GM06990 (cell line): ENCODE data around the gene ACSBG1.
A peak's percentile ranks its signal among the peaks of the same experiment; 100 is the strongest.

ENCODE experiments used
- DNase-seq: peaks from one replicate; pipeline ENCODE4 v3.0.0-alpha.2; 2011; ENCODE audit not compliant: insufficient read length; ENCODE audit errors: extremely low read depth
- H3K27me3 ChIP-seq: replicated peaks from 2 replicates; pipeline ENCODE4 v1.6.0; 2011; ENCODE audit warnings: low read length; ENCODE audit not compliant: control insufficient read depth, insufficient read depth
- H3K36me3 ChIP-seq: 2 replicates; pipeline ENCODE4 v1.5.1; 2011; ENCODE audit warnings: low read length; ENCODE audit not compliant: control insufficient read depth, insufficient read depth
- H3K4me3 ChIP-seq: replicated peaks from 2 replicates; pipeline ENCODE4 v1.5.1; 2011; ENCODE audit warnings: low read depth, mild to moderate bottlenecking, control low read depth, low read length
- CTCF ChIP-seq: IDR thresholded peaks from 2 replicates; pipeline ENCODE4 v1.5.1; 2011; ENCODE audit warnings: low read length, control low read depth, mild to moderate bottlenecking, inconsistent platforms; ENCODE audit not compliant: insufficient read depth, poor library complexity, severe bottlenecking

The ACSBG1 gene

DNA sequence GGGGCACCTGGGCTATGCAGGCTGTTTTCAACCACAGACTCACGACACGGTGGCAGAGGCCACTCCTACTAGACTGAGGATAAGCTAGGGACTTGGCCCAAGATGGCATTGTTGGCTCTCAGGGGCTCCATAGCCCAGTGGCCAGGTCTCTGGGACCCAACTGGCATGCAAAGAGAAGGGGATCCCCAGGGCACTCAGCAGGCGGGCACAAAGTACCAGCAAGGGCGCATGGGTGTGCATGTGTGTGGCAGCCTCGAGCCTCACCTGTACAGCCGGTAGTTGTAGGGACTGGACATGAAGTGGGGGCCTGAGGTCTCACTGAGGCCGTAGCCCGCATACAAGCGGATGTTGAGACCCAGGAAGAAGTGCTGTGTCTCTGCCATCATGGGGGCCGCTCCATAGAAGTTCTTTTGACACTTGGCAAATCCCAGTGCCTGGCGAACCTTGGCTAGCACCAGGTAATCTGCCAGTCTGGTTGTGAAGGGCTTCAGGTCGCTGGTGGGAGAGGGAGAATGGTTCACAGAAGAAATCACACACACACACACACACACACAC, 55.0 kb downstream of the ACSBG1 start:
- Histone ChIP-seq H3K36me3 (peaks cover 2% of the 10 kb centered on the region; the same call in 1 of the 2 replicates), H3K4me3 (no peak overlapping the region), H3K27me3 (no peaks in the 10 kb centered on the region)
- TF ChIP-seq CTCF: no peak
- DNase-seq: no peak

- Histone ChIP-seq H3K27me3 (no peaks in the 10 kb centered on the region), H3K4me3 (no peak overlapping the region), H3K36me3 (peaks cover 2% of the 10 kb centered on the region; the same call in 1 of the 2 replicates)
- DNase-seq: no peak
- TF ChIP-seq CTCF: no peak
Observed at GRCh38 chr15:78178064-78178463, 56.3 kb downstream of the ACSBG1 start.

DNA sequence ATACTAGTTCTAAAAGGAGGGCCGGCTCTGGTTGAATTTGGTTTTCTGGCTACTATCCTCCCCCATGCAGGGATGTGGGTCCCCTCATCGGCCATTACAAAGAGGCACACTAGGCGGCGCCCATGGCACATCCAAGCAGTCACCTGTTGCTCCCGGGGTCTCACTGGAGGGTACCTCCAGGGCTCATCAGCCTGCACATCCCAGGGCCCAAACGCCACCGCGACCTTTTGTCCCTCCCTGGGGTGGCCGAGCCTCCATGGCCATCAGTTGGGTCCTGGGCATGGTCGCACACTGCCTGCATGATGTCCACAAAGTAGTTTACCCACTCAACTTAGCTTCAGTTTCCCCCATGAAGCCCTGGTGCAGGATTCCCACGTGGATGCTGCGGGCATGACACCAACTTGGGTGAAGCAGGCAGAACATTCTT, 56.9 kb downstream of the ACSBG1 start:
- DNase-seq: no peak
- peak; percentile 93 for TF ChIP-seq CTCF
- Histone ChIP-seq H3K27me3 (no peaks in the 10 kb centered on the region), H3K36me3 (peaks cover 5% of the 10 kb centered on the region), H3K4me3 (no peak overlapping the region)

- DNase-seq: no peak
- H3K36me3 ChIP-seq: peaks cover 6% of the 10 kb centered on the region
- TF ChIP-seq CTCF: no peak
Observed at GRCh38 chr15:78175330-78175729, 59.0 kb downstream of the ACSBG1 start.

GRCh38 chr15:78174401-78174800, 60.0 kb downstream of the ACSBG1 start:
- no peak for TF ChIP-seq CTCF
- DNase-seq: peak; percentile 42
- no peak overlapping the region for H3K4me3 ChIP-seq
- H3K27me3 ChIP-seq: no peaks in the 10 kb centered on the region
- H3K36me3 ChIP-seq: peaks cover 6% of the 10 kb centered on the region

More at GRCh38 chr15:78175330-78175729, 59.0 kb downstream of the ACSBG1 start:
- Histone ChIP-seq H3K4me3 (no peak overlapping the region), H3K27me3 (no peaks in the 10 kb centered on the region)

DNA sequence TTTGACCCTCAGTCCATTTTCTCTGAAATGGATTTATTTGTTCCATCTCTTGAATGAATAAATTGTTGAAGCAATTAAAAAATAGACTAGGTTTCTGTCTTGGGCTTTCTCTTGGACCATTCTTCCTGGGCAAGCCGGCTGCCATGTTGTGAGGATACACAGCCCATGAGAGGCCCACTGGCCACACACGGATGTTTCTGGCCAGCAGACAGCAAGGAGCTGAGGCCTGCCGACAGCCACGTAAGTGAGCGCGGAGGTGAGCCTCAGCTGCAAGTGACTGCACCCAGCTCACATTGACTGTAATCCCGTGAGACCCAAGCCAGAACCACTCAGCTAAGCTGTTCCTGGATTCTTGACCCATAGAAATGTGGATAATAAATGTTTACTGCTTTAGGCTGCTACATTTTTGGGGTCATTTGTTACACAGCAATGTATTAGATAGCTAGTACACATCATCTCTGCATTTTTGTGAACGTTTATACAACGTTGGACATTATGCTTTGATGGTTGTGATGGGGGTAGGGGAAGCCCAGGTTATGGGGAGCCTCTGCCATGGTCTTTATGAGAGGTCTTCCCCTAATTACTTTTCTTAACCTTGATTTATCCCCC, 62.4 kb downstream of the ACSBG1 start:
- no peaks in the 10 kb centered on the region for H3K27me3 ChIP-seq
- H3K4me3 ChIP-seq: no peak overlapping the region
- TF ChIP-seq CTCF: no peak
- peaks cover 8% of the 10 kb centered on the region for H3K36me3 ChIP-seq
- no peak for DNase-seq
